Activated T-helper 9 cell treated with anti-CD3 and anti-CD28 coated beads, Interleukin-2, amount 50 U/mL, for 16 hours (primary cell): ENCODE results near the gene RCN1.

ENCODE experiments used
- DNase-seq: peaks from one replicate; pipeline ENCODE4 v3.0.0-alpha.2; 2020; ENCODE audit warnings: low read depth

RCN1 gene

DNA sequence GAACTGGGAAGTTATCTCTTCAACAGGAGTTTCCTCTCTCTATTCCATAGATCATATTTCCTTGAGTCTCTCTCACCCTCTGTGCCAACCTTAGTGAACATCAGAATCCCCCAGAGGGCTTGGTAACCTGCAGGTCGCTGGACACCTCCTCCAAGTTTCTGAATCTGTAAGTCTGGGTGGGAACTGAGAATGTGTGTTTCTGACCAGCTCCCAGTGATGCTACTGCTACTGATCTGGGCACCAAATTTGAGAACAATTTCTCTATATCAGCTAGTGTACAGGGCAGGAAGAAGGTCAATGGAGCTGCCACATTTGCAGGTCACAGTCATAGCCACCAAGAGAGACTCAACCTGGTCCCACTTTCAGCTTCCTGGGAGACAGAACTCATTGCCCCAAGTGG is 62.9 kb downstream of the RCN1 start:
- no peak for DNase-seq

DNA sequence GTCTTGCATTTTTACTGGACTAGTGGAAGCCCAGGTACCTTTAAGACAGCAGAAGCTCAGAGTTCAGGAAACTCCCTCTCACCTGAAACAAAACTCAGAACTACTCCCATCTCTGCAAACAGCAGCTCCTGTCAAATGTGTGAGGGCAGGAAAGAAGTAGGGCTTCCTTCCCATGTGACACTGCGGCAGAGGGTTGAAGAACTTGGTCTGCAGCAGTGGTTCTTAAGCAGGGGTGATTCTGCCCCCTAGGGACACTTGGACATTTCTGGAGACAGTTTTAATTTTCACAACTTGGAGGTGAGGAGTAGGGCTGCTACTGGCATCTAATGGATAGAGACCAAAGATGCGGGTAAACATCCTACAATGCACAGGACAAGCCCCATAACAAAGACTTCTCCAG is 63.4 kb downstream of the RCN1 start:
- DNase-seq = no peak
